LHCN-M2 (cell line): ENCODE results near the gene CERT1. TPM values are rescaled to one million over a fixed set of nuclear protein-coding genes. Genes with fewer than 3 reads are reported as not detected.

Experiments
- total RNA-seq: library from RNA; depleted of rRNA; stranded (reverse); fragments of >200 nt; gene quantifications from 2 replicates; pipeline ENCODE4 v1.2.3, GENCODE V29; 2014; rRNA removed

The CERT1 gene
- total RNA-seq, 1 experiment from 2014 or later: 15.8 TPM

Other genes with a start within 250 kb of the CERT1 start
- gene HMGCR, start 174.4 kb downstream of the CERT1 start, total RNA-seq: 51.3 and 77.3 TPM in 2 replicates
- gene POLK, start 262 bp upstream of the CERT1 start, total RNA-seq: 26.6 and 33.3 TPM in 2 replicates
- 0.06 and 0.17 TPM in 2 replicates for gene ANKDD1B, start 99.8 kb upstream of the CERT1 start, total RNA-seq
- gene POC5, start 205.8 kb upstream of the CERT1 start, total RNA-seq: 19.7 and 22.4 TPM in 2 replicates